GM18505 (cell line): ENCODE data around the gene CPA1.

Experiments used
- ATAC-seq: cut with Tn5 transposase; IDR thresholded peaks from one replicate; pipeline ENCODE4 v1.9.1; 2021; ENCODE audit not compliant: unreplicated experiment
- POLR2A ChIP-seq: IDR thresholded peaks from 4 replicates; pipeline ENCODE4 v1.6.1; 2011; ENCODE audit warnings: borderline replicate concordance; ENCODE audit not compliant: insufficient read depth, insufficient read length; ENCODE audit errors: extremely low read depth

CPA1 gene

DNA sequence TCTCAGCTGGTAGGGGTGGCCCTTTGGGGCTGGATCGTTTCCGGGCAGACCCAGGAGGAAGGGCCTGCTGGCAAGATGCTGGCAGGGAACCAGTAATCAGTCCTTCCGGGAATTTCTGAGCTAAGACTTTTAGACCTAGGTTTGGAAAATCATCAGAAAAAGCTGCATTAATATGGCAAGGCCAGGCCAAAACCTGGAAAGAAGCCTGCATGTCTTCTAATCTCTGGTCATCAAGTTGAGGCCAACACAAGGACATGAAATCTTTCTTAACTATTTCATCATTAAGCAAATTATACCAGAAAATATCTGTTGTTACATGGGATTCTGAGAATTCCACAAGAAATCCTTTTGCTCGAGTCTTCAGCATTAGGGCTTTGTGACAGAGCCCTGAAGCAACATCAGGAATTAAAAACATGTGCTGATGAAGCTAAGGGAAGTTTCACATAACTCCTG is 19.9 kb downstream of the CPA1 start:
- TF ChIP-seq POLR2A = no peak

DNA sequence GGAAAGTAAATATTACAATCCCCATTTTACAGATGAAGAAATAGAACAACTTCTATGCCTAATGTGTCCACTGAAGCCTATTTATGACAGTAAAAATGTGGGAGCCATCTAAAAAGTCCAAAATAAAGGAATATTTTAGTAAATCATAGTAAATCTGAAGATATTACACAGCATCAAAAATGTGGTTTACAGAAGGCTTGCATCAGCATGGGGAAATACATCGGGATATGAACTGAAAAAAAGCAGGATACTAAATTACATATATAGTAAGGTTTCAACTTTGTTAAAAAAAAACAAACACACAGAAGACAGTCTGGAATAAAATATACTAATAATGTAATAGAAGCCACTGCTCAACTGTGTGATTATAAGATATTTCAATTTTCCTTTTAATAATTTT is 20.8 kb downstream of the CPA1 start:
- TF ChIP-seq POLR2A = no peak
- ATAC-seq = no peak

More for the DNA sequence above, 19.9 kb downstream of the CPA1 start:
- no peak for ATAC-seq

DNA sequence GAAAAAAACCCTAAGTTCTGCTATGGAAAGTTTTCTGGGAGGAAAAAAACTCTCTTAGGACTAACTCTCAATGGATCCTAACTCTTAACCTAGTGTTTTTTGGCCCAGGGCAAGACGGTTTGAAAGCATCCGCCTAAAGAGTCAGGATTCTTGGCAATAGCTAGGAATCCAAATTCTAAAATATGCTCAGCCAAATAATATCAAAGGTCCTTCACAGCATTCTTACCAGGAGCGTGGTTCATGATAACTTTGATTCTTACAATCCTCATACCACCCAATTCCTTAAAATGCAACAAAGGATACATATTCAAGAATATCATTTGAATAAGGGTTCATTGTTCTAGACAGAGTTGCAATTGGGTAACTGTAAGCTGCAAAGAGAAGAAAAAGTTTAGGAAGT is 21.3 kb downstream of the CPA1 start:
- no peak for TF ChIP-seq POLR2A
- no peak for ATAC-seq

DNA sequence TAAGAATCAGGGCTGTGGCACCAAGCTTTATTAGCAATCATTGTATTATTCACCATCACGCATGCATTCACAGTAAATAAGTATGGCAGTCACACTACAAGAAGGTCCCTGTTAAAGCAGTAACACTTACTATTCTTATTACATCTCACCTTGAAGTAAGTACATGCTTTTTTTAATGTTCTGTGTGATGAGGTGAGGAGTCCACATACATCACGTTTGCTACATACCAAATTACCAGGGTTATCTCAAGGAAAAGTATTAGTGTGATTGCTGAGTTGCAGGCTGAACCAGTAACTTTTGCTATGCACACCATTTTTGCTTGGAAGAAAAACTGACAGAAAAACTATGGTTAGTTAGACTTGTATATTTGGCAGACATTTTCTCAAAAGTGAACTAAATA is 24.7 kb downstream of the CPA1 start:
- no peak for ATAC-seq
- no peak for TF ChIP-seq POLR2A

DNA sequence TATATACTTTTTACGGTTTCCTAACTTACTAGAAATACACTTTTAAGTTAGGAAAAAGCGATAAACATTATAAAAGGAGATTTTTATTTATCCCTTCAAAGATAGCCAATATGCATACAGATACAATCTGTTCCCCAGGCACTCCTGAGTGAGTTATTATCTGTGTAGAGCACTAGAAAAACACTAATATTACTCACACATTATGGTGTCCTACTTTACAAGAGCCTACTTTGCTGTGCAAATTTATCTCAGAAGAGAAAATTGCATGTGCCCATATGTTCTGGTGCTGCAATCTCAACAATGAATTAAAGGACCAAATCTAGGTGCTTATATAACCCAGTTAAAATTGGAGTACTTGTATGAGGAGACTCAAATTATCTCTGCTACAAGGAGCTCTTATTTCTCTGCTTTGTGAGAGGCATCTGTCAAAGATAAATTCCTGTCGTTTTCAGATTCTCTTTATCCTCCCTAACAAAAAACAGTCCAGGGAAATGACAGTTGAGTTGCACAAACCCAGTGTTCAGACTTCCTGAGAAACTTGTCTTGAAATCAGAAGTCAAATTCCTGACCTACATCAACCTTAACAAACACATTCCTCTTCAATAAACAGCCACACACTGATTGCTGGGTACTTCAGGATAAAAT is 28.9 kb downstream of the CPA1 start:
- no peak for ATAC-seq
- TF ChIP-seq POLR2A = no peak

DNA sequence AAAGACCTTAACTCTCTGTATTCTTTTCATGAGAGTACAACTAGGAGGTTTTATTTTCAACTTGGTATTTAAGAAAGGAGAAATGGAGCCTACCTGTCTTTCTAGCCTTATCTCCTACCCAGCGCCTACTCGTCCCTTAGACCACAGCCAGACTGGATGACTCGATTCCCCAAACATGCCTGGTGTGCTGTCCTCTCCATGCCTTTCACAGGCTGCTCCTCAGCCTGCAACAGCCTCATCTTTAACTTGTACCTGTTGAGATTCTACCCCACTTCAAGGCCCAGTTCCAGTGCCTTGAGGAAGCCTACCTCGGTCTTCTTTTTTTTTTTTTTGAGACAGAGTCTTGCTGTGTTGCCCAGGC is 29.4 kb downstream of the CPA1 start:
- TF ChIP-seq POLR2A = no peak
- no peak for ATAC-seq

DNA sequence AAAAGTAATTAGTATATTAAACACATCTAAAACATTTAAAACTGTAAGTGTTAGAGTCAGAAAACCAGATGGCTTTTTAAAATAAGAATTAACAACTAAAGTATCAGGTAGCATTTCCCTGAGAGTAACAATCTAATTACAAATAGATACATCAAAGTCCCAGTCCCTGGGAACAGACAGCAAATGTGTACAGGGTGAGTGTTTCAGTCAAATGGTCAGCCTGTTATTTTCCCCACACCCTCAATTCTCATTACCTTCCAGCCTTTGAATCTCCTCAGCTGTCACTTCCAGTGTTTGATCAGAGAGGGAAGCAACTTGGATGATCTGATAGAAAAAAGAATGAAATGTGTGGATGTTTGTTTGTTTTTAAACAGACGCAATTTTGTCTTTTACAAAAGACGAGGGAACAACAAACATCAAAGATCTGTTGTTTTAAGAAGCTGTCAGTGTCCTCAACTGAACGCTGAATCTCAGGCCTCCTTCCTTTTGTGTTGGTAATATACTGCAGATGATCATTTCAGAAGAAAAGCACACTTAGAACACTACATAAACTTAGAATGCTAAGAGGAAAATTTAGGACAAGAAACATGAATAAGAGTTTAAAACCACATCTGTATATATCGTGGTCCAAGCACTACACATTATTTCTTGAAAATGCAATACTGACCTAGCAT is 30.7 kb downstream of the CPA1 start:
- no peak for ATAC-seq
- no peak for TF ChIP-seq POLR2A

DNA sequence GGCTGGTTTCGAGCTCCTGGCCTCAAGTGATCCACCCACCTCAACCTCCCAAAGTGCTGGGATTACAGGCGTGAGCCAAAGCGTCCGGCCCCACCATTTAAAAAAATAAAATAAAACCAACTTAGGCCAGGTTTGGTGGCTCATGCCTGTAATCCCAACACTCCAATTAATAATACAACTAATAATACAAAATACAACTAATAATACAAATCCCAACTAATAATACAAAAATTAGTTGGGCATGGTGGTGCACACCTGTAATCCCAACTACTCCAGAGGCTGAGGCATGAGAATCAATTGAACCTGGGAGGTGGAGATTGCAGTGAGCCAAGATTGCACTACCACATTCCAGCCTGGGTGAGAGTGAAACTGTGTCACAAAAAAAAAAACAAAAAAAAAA is 32.9 kb downstream of the CPA1 start:
- ATAC-seq = no peak
- TF ChIP-seq POLR2A = no peak

DNA sequence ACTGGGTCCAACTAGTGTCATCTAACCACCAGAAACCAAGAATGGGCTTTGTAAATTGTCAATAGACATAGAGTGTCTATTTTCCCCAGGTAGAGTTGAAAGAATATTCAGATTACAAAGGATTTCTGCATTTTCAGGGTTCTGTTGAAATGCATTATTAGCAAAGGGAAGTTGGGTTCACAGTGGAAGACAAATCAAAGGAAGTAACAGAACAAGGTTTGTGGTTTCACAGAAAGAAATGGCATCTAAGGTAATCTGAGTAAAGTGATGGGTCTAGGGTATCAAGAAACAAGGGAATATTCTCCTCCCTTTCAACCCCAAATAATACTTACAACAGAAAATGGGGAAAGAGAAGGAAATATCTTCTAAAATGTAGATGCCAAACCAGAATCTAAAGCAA is 34.7 kb downstream of the CPA1 start:
- TF ChIP-seq POLR2A = no peak

DNA sequence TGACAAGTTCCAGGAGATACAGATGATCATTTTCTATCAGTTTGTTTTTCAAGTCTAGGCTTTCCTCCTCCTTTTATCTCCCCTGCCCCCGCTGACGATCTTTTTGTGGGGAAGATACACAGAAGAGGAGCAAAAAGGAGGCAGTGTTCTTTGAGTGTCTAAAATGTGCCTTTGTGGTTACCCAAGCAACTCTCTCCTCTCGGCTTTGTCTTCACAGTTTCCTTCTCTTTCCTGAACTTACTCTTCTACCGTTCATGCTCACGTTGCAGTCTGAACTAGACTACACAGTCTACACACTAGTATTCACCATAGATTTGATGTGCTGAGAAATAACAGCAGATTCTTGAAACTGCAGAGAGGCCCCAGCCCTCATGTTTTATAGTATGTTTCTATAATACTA is 36.9 kb downstream of the CPA1 start:
- no peak for TF ChIP-seq POLR2A
- no peak for ATAC-seq

More for the DNA sequence above, 34.7 kb downstream of the CPA1 start:
- no peak for ATAC-seq

DNA sequence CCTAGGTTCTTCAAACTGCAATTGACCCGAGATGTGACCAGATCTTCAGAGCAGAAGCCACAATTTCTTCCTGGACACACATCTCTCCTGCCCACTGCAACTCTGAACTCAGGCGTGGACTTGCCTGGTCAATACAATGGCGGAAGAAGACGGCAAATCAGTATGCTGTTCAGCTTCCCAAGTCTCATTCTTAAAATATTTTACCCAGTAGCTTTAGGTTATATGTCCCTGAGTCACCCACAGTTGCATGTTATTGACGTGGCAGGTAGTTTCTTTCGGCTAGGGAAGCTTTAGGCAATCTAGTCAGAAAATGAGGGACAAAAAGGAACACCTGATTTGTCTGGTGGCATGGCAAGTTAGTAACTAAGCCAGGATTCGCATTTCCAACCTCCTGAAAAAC is 38.0 kb downstream of the CPA1 start:
- no peak for TF ChIP-seq POLR2A
- ATAC-seq = no peak

DNA sequence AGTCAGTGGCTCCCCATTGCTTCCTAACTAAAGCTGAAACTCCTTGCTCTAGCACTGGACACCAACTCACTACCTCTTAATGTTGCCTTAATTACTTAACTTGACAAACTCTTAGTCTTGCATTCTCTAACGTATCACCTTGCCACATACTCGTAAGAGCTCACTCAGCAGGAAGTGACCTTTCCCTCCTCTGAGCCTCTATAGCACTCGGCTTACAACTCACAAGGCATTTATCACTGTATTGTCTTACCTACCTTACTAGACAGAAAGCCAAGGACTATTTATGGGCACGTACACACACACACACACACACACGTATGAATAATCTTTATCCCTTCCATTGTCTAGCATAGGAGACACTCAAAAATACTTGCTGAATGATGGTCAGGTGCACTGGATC is 39.4 kb downstream of the CPA1 start:
- no peak for TF ChIP-seq POLR2A
- no peak for ATAC-seq

DNA sequence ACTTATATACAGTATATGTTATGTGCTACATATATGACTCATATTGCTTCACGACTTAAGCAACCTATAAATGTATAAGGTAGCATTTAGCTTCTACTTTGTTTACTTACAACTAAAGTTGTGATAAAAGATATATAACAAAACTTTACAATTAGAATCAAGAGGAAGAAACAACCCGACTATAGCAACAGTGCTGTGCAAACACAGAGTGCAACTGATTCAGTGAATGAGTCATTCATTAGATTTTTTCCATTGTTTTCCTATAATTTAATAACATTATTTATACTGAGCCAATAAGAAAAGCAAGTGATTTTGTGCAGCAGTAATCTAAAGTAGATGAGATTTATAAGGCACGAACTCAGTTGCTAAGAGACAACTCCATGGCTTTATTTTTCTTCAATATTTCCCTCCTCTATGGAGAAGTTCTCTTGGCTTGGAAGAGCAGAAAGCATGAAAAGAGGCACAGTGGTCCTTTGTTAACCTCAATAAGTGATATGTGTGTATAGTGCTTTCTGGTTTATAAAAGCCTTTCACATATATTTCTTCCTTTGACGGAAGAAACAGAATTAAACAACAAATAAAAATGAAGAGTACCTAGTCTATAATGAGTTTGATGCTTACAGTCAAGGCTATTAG is 40.8 kb downstream of the CPA1 start:
- TF ChIP-seq POLR2A = no peak
- no peak for ATAC-seq

DNA sequence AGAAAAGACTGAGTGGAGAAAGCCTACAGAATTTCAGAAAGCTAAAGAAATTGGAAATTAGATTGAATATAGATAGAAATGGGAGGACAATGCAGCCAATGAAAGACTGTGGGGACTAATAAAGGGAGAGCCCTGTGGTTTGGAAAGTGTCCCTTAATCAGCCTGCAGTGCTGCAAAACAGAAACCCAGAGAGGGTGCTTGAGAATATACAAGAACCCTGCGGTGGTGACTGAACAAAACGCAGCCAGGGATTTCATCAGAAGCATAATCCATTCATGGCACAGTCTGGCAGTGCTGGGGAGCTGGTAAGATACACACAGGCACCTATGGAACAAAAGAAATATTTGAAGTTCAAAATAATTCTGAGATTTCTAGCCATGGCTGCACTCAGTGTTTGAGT is 41.4 kb downstream of the CPA1 start:
- no peak for TF ChIP-seq POLR2A
- no peak for ATAC-seq
